Measurements from ENCODE around the gene ZNF580.

GRCh38 chr19:55616395-55616875, 24.4 kb upstream of the ZNF580 start:
- no peak for TF ChIP-seq CTCF (IDR thresholded peaks at IDR 0.05; ENCODE audit: insufficient read depth, low read depth, low read length)
- TF ChIP-seq EZH2 (IDR thresholded peaks at IDR 0.05; ENCODE audit: insufficient read depth, low read length): no peak
